Smooth muscle cell of the brain vasculature (primary cell): ENCODE results near the gene ARV1.

ENCODE experiments used
- DNase-seq: peaks from one replicate; pipeline ENCODE4 v3.0.0-alpha.2; 2012; ENCODE audit warnings: low read depth, low spot score

The ARV1 gene

GRCh38 chr1:230978491-230979388 is at the start of gene ARV1, which contains the start of gene TTC13:
Gene ARV1, plus strand, starts transcription at chr1:230979094. Its CDS starts 12 bp downstream, at chr1:230979106.
Gene TTC13, minus strand, starts transcription at chr1:230978861. Its CDS starts 31 bp downstream, at chr1:230978830.
- peak; percentile 96 for DNase-seq

GRCh38 chr1:230930986-230931385 is 47.9 kb upstream of the ARV1 start:
- no peak for DNase-seq

GRCh38 chr1:230935852-230936251 is 43.0 kb upstream of the ARV1 start:
- DNase-seq: no peak

GRCh38 chr1:230936475-230936874 is 42.4 kb upstream of the ARV1 start:
- no peak for DNase-seq

GRCh38 chr1:230937371-230937770 is 41.5 kb upstream of the ARV1 start:
- no peak for DNase-seq

- DNase-seq: no peak
Observed at GRCh38 chr1:230938924-230939368, 39.9 kb upstream of the ARV1 start.

- no peak for DNase-seq
Observed at GRCh38 chr1:230939806-230940489, 38.9 kb upstream of the ARV1 start.

GRCh38 chr1:230940848-230941247 is 38.0 kb upstream of the ARV1 start:
- DNase-seq: no peak

- DNase-seq: no peak
Observed at GRCh38 chr1:230943048-230943593, 35.8 kb upstream of the ARV1 start.

- no peak for DNase-seq
Observed at GRCh38 chr1:230948301-230948700, 30.6 kb upstream of the ARV1 start.

- DNase-seq: no peak
Observed at GRCh38 chr1:230948903-230949302, 30.0 kb upstream of the ARV1 start.

GRCh38 chr1:230950404-230950803 is 28.5 kb upstream of the ARV1 start:
- DNase-seq: no peak

- no peak for DNase-seq
Observed at GRCh38 chr1:230957580-230957989, 21.3 kb upstream of the ARV1 start.

GRCh38 chr1:230958370-230958769 is 20.5 kb upstream of the ARV1 start:
- DNase-seq: no peak

GRCh38 chr1:230964896-230965295 is 14.0 kb upstream of the ARV1 start:
- no peak for DNase-seq

GRCh38 chr1:230965535-230965934 is 13.4 kb upstream of the ARV1 start:
- no peak for DNase-seq

- no peak for DNase-seq
Observed at GRCh38 chr1:230966358-230966873, 12.5 kb upstream of the ARV1 start.

GRCh38 chr1:230970432-230970831 is 8.5 kb upstream of the ARV1 start:
- no peak for DNase-seq

- DNase-seq: no peak
Observed at GRCh38 chr1:230971771-230972170, 7.1 kb upstream of the ARV1 start.

GRCh38 chr1:230972855-230973271 is 6.0 kb upstream of the ARV1 start:
- DNase-seq: no peak

GRCh38 chr1:230975636-230976035 is 3.3 kb upstream of the ARV1 start:
- no peak for DNase-seq

GRCh38 chr1:230976360-230976759 is 2.5 kb upstream of the ARV1 start:
- no peak for DNase-seq
